ENCODE data around the gene SCPEP1.
"Not testable (repeated sequence)": the region's sequence is repeated elsewhere in the genome, so short reads cannot be mapped to it uniquely, and the experiment has no call there.

Gene SCPEP1

GRCh38 chr17:56949595-56949994 lies 28.3 kb upstream of the SCPEP1 start:
- ChIA-PET CTCF (interaction anchor here (0.9 to 1.6 kb wide), 3 partner anchors 9 to 130 kb away, joined by 3 to 9 read pairs (median 4); partner anchors contain the start of gene COIL), POLR2A (no interaction called here)
- DNase-seq (ENCODE audit: low read depth, low spot score): no peak
- H3K4me3 ChIP-seq (ENCODE audit: low read depth, low read length): no peak overlapping the region
- TF ChIP-seq CTCF (IDR thresholded peaks at IDR 0.05; ENCODE audit: insufficient read depth, low read length, missing control alignments): no peak

- DNase-seq (ENCODE audit: low read depth, low spot score): no peak
- H3K4me3 ChIP-seq (ENCODE audit: low read depth, low read length): no peak overlapping the region
- CTCF ChIA-PET: interaction anchor here (1.0 kb wide), 1 partner anchor 12 kb away, joined by 3 read pairs; no protein-coding TSS in a partner anchor
- POLR2A ChIA-PET: no interaction called here
- no peak for TF ChIP-seq CTCF (IDR thresholded peaks at IDR 0.05; ENCODE audit: insufficient read depth, low read length, missing control alignments)
Observed at GRCh38 chr17:56956992-56957391, 20.9 kb upstream of the SCPEP1 start.

GRCh38 chr17:56960596-56961538 lies 17.1 kb upstream of the SCPEP1 start, which contains the start of gene COIL:
TSS of gene COIL (minus strand) at chr17:56961050. CDS start at chr17:56961019, 31 bp downstream.
- ChIA-PET POLR2A (interaction anchor here (1.1 to 1.2 kb wide), 2 partner anchors 47 to 141 kb away, joined by 3 to 8 read pairs; partner anchors contain the start of gene TRIM25), CTCF (interaction anchor here (1.0 to 3.7 kb wide), 9 partner anchors 10 to 223 kb away, joined by 3 to 27 read pairs (median 4); partner anchors contain the start of gene SCPEP1)
- DNase-seq (ENCODE audit: low read depth, low spot score): peak; percentile 49
- H3K4me3 ChIP-seq (ENCODE audit: low read depth, low read length): peak within 1 kb of the TSS; percentile 84
- TF ChIP-seq CTCF (IDR thresholded peaks at IDR 0.05; ENCODE audit: insufficient read depth, low read length, missing control alignments): peak; percentile 98

- DNase-seq (ENCODE audit: low read depth, low spot score); POLR2A ChIA-PET; H3K4me3 ChIP-seq (ENCODE audit: low read depth, low read length): not testable (repeated sequence)
- CTCF ChIA-PET: interaction anchor here (0.8 to 2.0 kb wide), 3 partner anchors 11 to 146 kb away, joined by 3 to 7 read pairs (median 3); no protein-coding TSS in a partner anchor
Observed at GRCh38 chr17:56965241-56965640, 12.7 kb upstream of the SCPEP1 start.

- CTCF ChIA-PET: interaction anchor here (1.3 to 2.0 kb wide), 3 partner anchors 9 to 146 kb away, joined by 3 to 7 read pairs (median 3); no protein-coding TSS in a partner anchor
- H3K4me3 ChIP-seq (ENCODE audit: low read depth, low read length); POLR2A ChIA-PET; DNase-seq (ENCODE audit: low read depth, low spot score): not testable (repeated sequence)
Observed at GRCh38 chr17:56965681-56966080, 12.2 kb upstream of the SCPEP1 start.

- POLR2A ChIA-PET: no interaction called here
Observed at GRCh38 chr17:56966338-56966737, 11.6 kb upstream of the SCPEP1 start.

More at GRCh38 chr17:56966338-56966737, 11.6 kb upstream of the SCPEP1 start:
- DNase-seq (ENCODE audit: low read depth, low spot score): no peak
- no peak for TF ChIP-seq CTCF (IDR thresholded peaks at IDR 0.05; ENCODE audit: insufficient read depth, low read length, missing control alignments)
- no peak overlapping the region for H3K4me3 ChIP-seq (ENCODE audit: low read depth, low read length)
- CTCF ChIA-PET: interaction anchor here (1.0 to 2.0 kb wide), 3 partner anchors 8 to 147 kb away, joined by 3 to 7 read pairs (median 3); no protein-coding TSS in a partner anchor

Data from AG04449 (cell line).